A673 (cell line): Measurements from ENCODE around the gene RNF208. TPM values are rescaled to one million over a fixed set of nuclear protein-coding genes. Genes with fewer than 3 reads are reported as not detected.

Experiments
- Bru-seq: library from RNA; stranded (reverse); fragments of 400-500 nt; gene quantifications from one replicate; lab custom pipeline; 2021; lab: Mats Ljungman, UMichigan
- BruChase-seq, 2 experiments: library from RNA; stranded (reverse); fragments of 400-500 nt; gene quantifications; one replicate each; lab custom pipeline; 2021; lab: Mats Ljungman, UMichigan
- BruUV-seq: library from RNA; stranded (reverse); fragments of 400-500 nt; replicated peaks from 2 replicates; lab custom pipeline; 2021; lab: Mats Ljungman, UMichigan
- CTCF ChIA-PET: fragments of 300-600 bp; sonication (Branson Sonifier 250); formaldehyde crosslinking; loops from one replicate; lab custom pipeline; 2022; ENCODE audit warnings: antibody characterized with exemption; lab: Charles Lee
- POLR2A ChIA-PET: fragments of 300-600 bp; sonication (Branson Sonifier 250); formaldehyde crosslinking; loops from one replicate; lab custom pipeline; 2022; ENCODE audit warnings: antibody characterized with exemption; ENCODE audit not compliant: low non-redundant PET; lab: Charles Lee
- DNase-seq: peaks from one replicate; pipeline ENCODE4 v3.0.0-alpha.2; 2015; ENCODE audit warnings: low spot score
- H3K27ac ChIP-seq: fragments of 200-600 bp; sonication (generic); 2 replicates; pipeline ENCODE4 v1.5.1; 2016; ENCODE audit warnings: mixed run types, low read depth, mild to moderate bottlenecking, mixed read lengths, antibody characterized with exemption, low read length; ENCODE audit not compliant: poor library complexity, severe bottlenecking
- H3K27me3 ChIP-seq: fragments of 200-600 bp; sonication (generic); replicated peaks from 2 replicates; pipeline ENCODE4 v1.6.1; 2017; ENCODE audit warnings: mixed run types, low read depth, mild to moderate bottlenecking, mixed read lengths, antibody characterized with exemption, low read length; ENCODE audit not compliant: insufficient read depth, poor library complexity
- H3K36me3 ChIP-seq: fragments of 200-600 bp; sonication (generic); 2 replicates; pipeline ENCODE4 v1.6.1; 2016; ENCODE audit warnings: mixed run types, mild to moderate bottlenecking, mixed read lengths, antibody characterized with exemption, low read length; ENCODE audit not compliant: insufficient read depth, poor library complexity, severe bottlenecking
- H3K4me1 ChIP-seq: fragments of 200-600 bp; sonication (generic); 2 replicates; pipeline ENCODE4 v1.6.1; 2017; ENCODE audit warnings: mixed run types, mild to moderate bottlenecking, mixed read lengths, antibody characterized with exemption, low read length; ENCODE audit not compliant: insufficient read depth, poor library complexity, severe bottlenecking
- H3K4me3 ChIP-seq: fragments of 200-600 bp; sonication (generic); 2 replicates; pipeline ENCODE4 v1.5.1; 2016; ENCODE audit warnings: low read depth, mixed run types, mild to moderate bottlenecking, mixed read lengths, low read length; ENCODE audit not compliant: poor library complexity, severe bottlenecking
- H3K9me3 ChIP-seq: fragments of 200-600 bp; sonication (generic); 2 replicates; pipeline ENCODE4 v1.6.1; 2016; ENCODE audit warnings: mixed run types, low read depth, mild to moderate bottlenecking, mixed read lengths, antibody characterized with exemption, low read length; ENCODE audit not compliant: poor library complexity, severe bottlenecking
- EZH2 ChIP-seq: fragments of 200-600 bp; sonication (generic); IDR thresholded peaks from 2 replicates; pipeline ENCODE4 v1.6.1; 2017; ENCODE audit warnings: borderline replicate concordance, low read depth, mild to moderate bottlenecking, mixed read lengths, antibody characterized with exemption, low read length; ENCODE audit not compliant: poor library complexity, severe bottlenecking
- intact Hi-C: fragments of 100-400 bp; cut with micrococcal nuclease; formaldehyde crosslinking; loops from one replicate; pipeline ENCODE4 v1.10.0; 2022; ENCODE audit not compliant: unreplicated experiment
- long read RNA-seq: library from polyadenylated mRNA; stranded (forward); transcript quantifications from one replicate; pipeline ENCODE4 v2.0.0, GENCODE V29; 2022
- total RNA-seq: library from RNA; stranded (reverse); gene quantifications from 2 replicates; pipeline ENCODE4 v1.2.3, GENCODE V29; 2021
- TF ChIP-seq, protein P1 (sequence below): fragments of 300-800, 200-600 bp; sonication (generic); conservative IDR thresholded peaks from 2 replicates; pipeline ENCODE4 v1.5.1; 2017; ENCODE audit warnings: low read depth, mild to moderate bottlenecking, antibody characterized with exemption, low read length, moderate library complexity, mixed read lengths

RNF208 gene, protein sequence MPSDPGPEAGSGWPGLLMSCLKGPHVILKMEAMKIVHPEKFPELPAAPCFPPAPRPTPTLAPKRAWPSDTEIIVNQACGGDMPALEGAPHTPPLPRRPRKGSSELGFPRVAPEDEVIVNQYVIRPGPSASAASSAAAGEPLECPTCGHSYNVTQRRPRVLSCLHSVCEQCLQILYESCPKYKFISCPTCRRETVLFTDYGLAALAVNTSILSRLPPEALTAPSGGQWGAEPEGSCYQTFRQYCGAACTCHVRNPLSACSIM
- total RNA-seq: 13.7 and 20.2 TPM in 2 replicates
- Bru-seq, nascent RNA: percentile 22 among the genes with signal in this experiment
- BruChase-seq, experiment 1, labeled RNA remaining after a 2-hour chase: percentile 49 among the genes with signal in this experiment
- percentile 57 among the genes with signal in this experiment for BruChase-seq, experiment 2, labeled RNA remaining after a 6-hour chase
- long read RNA-seq, transcript RNF208-201 (1 exons, 1,077 nt): major isoform, 13 of 13 reads
- long read RNA-seq, partial matches to known transcripts: 0 of 13 reads
- long read RNA-seq, other reads (novel, unspliced or antisense): 0 of 13 reads

DNA sequence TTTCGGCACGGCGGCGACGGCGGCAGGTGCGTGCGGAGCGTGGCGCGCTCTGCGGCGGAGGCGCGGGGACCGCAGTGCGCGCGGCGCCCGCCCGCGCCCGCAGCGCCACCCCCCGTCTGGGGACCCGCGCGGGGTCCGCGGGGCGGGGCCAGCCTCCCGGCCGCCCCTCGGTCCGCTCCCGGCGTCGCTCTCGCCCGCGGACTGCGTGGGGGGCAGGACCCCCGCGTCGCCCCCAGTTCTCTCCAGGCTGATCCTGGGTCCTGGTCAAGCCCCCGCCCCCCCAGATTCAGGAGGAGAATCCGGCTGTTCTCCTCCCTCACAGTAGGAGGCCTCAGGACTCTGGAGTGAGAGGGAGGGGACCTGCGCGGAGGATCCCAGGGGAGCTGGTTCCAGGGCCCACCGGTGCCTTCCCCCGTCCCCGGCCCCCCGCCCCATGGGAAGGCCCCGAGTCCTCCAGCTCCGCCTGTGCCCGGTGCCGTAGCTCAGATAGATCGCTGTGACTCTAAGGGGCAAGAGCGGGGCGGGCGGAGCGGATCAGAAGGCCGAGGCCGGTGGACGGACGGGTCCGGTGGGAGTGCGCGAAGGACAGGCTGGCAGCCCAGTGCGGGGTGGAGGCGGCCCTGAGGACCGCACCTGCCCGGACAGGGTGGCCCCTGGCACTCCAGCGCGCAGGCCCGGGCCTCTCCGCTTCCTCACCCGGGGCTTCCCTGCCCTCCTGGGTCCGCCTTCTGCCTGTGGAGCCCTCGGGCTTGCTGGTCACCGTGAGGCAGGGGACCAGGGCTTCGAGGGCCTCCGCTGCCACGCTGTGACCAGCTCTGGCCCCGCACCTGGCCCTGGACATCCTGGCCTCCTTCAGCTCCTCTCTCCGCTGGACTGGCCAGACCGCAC, at the start of gene RNF208:
Gene RNF208 (minus strand): TSS at position 51 of the 888 bp plus-strand sequence. CDS start 1,028 bp downstream, outside the sequence.
- no peak for DNase-seq
- Histone ChIP-seq H3K27ac (peak within 1 kb of the TSS; percentile 67), H3K9me3 (no peaks in the 10 kb centered on the region), H3K4me1 (peaks cover 9% of the 10 kb centered on the region), H3K4me3 (peak within 1 kb of the TSS; percentile 72), H3K36me3 (no peaks in the 10 kb centered on the region), H3K27me3 (no peaks in the 10 kb centered on the region)
- intact Hi-C loops: loop anchor here (5.0 kb wide), 1 partner anchor 430 kb away; the partner anchor contains the start of gene TMEM141
- POLR2A ChIA-PET: no interaction called here
- CTCF ChIA-PET: interaction anchor here (0.5 to 1.7 kb wide), 5 partner anchors 12 to 224 kb away, joined by 3 to 22 read pairs (median 4); no protein-coding TSS in a partner anchor
- TF ChIP-seq, protein P1, sequence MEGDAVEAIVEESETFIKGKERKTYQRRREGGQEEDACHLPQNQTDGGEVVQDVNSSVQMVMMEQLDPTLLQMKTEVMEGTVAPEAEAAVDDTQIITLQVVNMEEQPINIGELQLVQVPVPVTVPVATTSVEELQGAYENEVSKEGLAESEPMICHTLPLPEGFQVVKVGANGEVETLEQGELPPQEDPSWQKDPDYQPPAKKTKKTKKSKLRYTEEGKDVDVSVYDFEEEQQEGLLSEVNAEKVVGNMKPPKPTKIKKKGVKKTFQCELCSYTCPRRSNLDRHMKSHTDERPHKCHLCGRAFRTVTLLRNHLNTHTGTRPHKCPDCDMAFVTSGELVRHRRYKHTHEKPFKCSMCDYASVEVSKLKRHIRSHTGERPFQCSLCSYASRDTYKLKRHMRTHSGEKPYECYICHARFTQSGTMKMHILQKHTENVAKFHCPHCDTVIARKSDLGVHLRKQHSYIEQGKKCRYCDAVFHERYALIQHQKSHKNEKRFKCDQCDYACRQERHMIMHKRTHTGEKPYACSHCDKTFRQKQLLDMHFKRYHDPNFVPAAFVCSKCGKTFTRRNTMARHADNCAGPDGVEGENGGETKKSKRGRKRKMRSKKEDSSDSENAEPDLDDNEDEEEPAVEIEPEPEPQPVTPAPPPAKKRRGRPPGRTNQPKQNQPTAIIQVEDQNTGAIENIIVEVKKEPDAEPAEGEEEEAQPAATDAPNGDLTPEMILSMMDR: no peak
- TF ChIP-seq EZH2: no peak
- BruUV-seq: no TSS peak

DNA sequence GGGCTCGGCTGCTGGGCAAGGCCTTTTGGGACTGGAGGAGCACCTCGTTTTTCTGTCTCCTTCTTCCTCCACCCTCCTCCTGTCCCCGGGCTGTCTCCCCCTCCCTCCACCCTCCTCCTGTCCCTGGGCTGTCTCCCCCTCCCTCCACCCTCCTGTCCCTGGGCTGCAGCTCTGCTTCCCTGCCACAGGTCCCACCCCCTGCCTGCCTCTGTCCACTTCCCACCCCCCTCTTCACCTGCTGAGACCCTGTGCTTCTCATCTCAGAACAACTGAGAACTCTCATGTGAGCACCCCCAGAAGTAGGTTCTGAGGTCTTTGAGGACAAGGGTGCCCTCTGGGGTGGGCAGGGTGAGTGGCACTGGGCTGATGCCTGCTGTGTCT, 49.6 kb upstream of the RNF208 start:
- DNase-seq: no peak
- POLR2A ChIA-PET: no interaction called here
- H3K9me3 ChIP-seq: no peaks in the 10 kb centered on the region
- no peaks in the 10 kb centered on the region for H3K27me3 ChIP-seq
- H3K27ac ChIP-seq: no peak overlapping the region
- TF ChIP-seq EZH2: no peak
- TF ChIP-seq, protein P1: no peak
- no peak overlapping the region for H3K4me3 ChIP-seq
- CTCF ChIA-PET: no interaction called here
- intact Hi-C loops: no loop called here
- no TSS peak for BruUV-seq
- peaks cover 5% of the 10 kb centered on the region for H3K4me1 ChIP-seq
- H3K36me3 ChIP-seq: peaks cover 20% of the 10 kb centered on the region

DNA sequence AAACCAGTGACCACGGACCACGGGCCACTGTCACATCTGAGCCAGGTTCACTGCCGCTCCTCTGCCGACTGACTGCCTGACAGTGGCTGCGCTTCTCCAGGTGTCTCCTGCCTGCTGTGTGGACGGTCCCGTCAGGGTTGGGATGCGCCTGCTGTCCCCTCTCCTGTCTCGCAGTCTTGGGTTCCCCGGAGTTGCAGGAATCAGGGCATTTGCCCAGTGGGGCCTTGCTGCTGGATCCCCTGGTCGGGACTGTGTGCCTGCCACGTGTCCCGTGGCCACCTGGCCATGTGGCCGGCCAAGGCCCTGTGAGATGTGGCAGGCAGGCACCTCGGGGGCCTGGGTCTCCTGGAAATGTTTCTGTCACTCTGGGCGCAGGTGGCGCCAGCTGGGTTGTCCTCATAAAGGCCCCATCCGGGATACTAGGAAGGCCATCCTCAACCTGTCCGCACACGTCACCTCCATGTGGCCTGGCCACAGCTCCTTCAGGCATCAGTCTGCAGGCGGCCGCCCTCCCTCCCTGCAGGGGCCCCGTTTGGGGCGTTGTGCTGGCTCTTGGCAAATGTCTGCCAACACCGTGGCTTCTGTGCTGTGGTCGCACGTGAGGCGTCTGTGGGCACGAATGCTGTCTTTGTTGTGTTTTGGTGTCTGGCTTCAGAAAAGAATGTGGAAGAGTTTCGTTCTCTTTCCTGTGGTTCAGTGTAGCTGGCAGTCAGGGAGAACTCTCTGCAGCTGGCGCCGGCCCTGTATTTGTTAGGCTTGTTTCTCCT, 49.1 kb upstream of the RNF208 start:
- no peaks in the 10 kb centered on the region for H3K4me1 ChIP-seq

More for the DNA sequence above, 49.1 kb upstream of the RNF208 start:
- H3K36me3 ChIP-seq: peaks cover 25% of the 10 kb centered on the region
- no peak overlapping the region for H3K4me3 ChIP-seq
- TF ChIP-seq, protein P1: no peak
- no peak for TF ChIP-seq EZH2
- ChIA-PET CTCF (no interaction called here), POLR2A (no interaction called here)
- no peaks in the 10 kb centered on the region for H3K27me3 ChIP-seq
- no peak overlapping the region for H3K27ac ChIP-seq
- H3K9me3 ChIP-seq: no peaks in the 10 kb centered on the region
- BruUV-seq: no TSS peak
- intact Hi-C loops: no loop called here
- DNase-seq: no peak
